IMR-90 (cell line): ENCODE results near the gene IFNA17. TPM values are rescaled to one million over a fixed set of nuclear protein-coding genes. Genes with fewer than 3 reads are reported as not detected.

Experiments
- ATAC-seq: fragments of 200-7000 bp; cut with Tn5 transposase; 2 replicates; pipeline ENCODE4 v1.9.1; 2020; ENCODE audit warnings: low read depth, mild to moderate bottlenecking, moderate library complexity
- BruUV-seq: library from RNA; stranded (reverse); fragments of 400-500 nt; replicated peaks from 2 replicates; lab custom pipeline; 2021; lab: Mats Ljungman, UMichigan
- CTCF ChIA-PET: fragments of 300-600 bp; formaldehyde crosslinking; extraction: SDS; loops from one replicate; lab custom pipeline; 2021; ENCODE audit warnings: antibody characterized with exemption; lab: Yijun Ruan, JAX
- POLR2A ChIA-PET: fragments of 300-600 bp; sonication (Branson Sonifier 250); formaldehyde crosslinking; loops from one replicate; lab custom pipeline; 2022; ENCODE audit warnings: antibody characterized with exemption; ENCODE audit not compliant: unreplicated experiment; lab: Charles Lee
- DNase-seq: peaks from one replicate; pipeline ENCODE4 v3.0.0; 2013
- H2AFZ ChIP-seq: replicated peaks from 2 replicates; pipeline ENCODE3; 2013; ENCODE audit warnings: low read length, mild to moderate bottlenecking; ENCODE audit not compliant: poor library complexity
- H2AK5ac ChIP-seq: 2 replicates; pipeline ENCODE4 v1.6.1; 2013; ENCODE audit warnings: low read depth, low read length, inconsistent platforms
- H2AK9ac ChIP-seq: replicated peaks from 2 replicates; pipeline ENCODE3; 2013; ENCODE audit warnings: mild to moderate bottlenecking, low read depth, low read length, moderate library complexity; ENCODE audit not compliant: poor library complexity
- H2BK120ac ChIP-seq: 2 replicates; pipeline ENCODE4 v1.6.1; 2013; ENCODE audit warnings: low read depth, low read length, inconsistent platforms
- H2BK15ac ChIP-seq: 3 replicates; pipeline ENCODE4 v1.6.1; 2013; ENCODE audit warnings: low read depth, low read length, inconsistent platforms
- H2BK20ac ChIP-seq: 2 replicates; pipeline ENCODE4 v1.6.1; 2013; ENCODE audit warnings: low read depth, mild to moderate bottlenecking, inconsistent platforms, low read length, moderate library complexity
- H2BK5ac ChIP-seq: 2 replicates; pipeline ENCODE4 v1.6.1; 2013; ENCODE audit warnings: mild to moderate bottlenecking, low read depth, low read length, inconsistent platforms; ENCODE audit not compliant: poor library complexity, severe bottlenecking
- H3K14ac ChIP-seq: replicated peaks from 2 replicates; pipeline ENCODE4 v1.6.1; 2013; ENCODE audit warnings: low read depth, low read length, inconsistent platforms
- H3K18ac ChIP-seq: 2 replicates; pipeline ENCODE4 v1.6.1; 2013; ENCODE audit warnings: low read depth, low read length, control low read depth
- H3K23ac ChIP-seq: 2 replicates; pipeline ENCODE4 v1.6.1; 2013; ENCODE audit warnings: low read depth, low read length, inconsistent platforms
- H3K27ac ChIP-seq: 2 replicates; pipeline ENCODE4 v1.5.1; 2013; ENCODE audit warnings: mild to moderate bottlenecking, control low read depth, low read length; ENCODE audit not compliant: insufficient read depth
- H3K27me3 ChIP-seq: 2 replicates; pipeline ENCODE4 v1.6.1; 2013; ENCODE audit warnings: low read length; ENCODE audit not compliant: control insufficient read depth, insufficient read depth
- H3K36me3 ChIP-seq: 2 replicates; pipeline ENCODE4 v1.6.1; 2013; ENCODE audit warnings: low read length, mixed read lengths; ENCODE audit not compliant: control insufficient read depth, insufficient read depth
- H3K4ac ChIP-seq: 2 replicates; pipeline ENCODE4 v1.6.1; 2013; ENCODE audit warnings: low read depth, low read length, inconsistent platforms
- H3K4me1 ChIP-seq: 2 replicates; pipeline ENCODE4 v1.6.1; 2013; ENCODE audit warnings: low read length, mixed read lengths; ENCODE audit not compliant: control insufficient read depth, insufficient read depth
- H3K4me2 ChIP-seq: 2 replicates; pipeline ENCODE4 v1.6.1; 2013; ENCODE audit warnings: low read depth, mild to moderate bottlenecking, control low read depth, low read length, moderate library complexity
- H3K4me3 ChIP-seq: 2 replicates; pipeline ENCODE4 v1.5.1; 2013; ENCODE audit warnings: low read depth, mild to moderate bottlenecking, control low read depth, low read length, moderate library complexity; ENCODE audit not compliant: insufficient read depth
- H3K56ac ChIP-seq: 2 replicates; pipeline ENCODE4 v1.6.1; 2013; ENCODE audit warnings: low read length, inconsistent platforms; ENCODE audit not compliant: insufficient read depth; ENCODE audit errors: extremely low read depth
- H3K79me1 ChIP-seq, 2 experiments: 2 replicates each; pipeline ENCODE4 v1.6.1; 2013; ENCODE audit warnings: low read length in 2 of 2, inconsistent platforms in 1 of 2, low read depth in 1 of 2
- H3K9ac ChIP-seq: 2 replicates; pipeline ENCODE4 v1.6.1; 2013; ENCODE audit warnings: low read depth, low read length, control low read depth
- H3K9me1 ChIP-seq: 2 replicates; pipeline ENCODE4 v1.6.1; 2013; ENCODE audit warnings: low read length, inconsistent platforms; ENCODE audit not compliant: insufficient read depth
- H3K9me3 ChIP-seq: 2 replicates; pipeline ENCODE4 v1.6.1; 2013; ENCODE audit warnings: low read length; ENCODE audit not compliant: control insufficient read depth, insufficient read depth
- H4K20me1 ChIP-seq: 2 replicates; pipeline ENCODE4 v1.6.1; 2013; ENCODE audit warnings: low read length, inconsistent platforms; ENCODE audit not compliant: insufficient read depth
- H4K5ac ChIP-seq: 2 replicates; pipeline ENCODE4 v1.6.1; 2013; ENCODE audit warnings: mild to moderate bottlenecking, low read depth, low read length, control low read depth
- H4K8ac ChIP-seq, 2 experiments: 2 replicates each; pipeline ENCODE4 v1.6.1; 2013; ENCODE audit warnings: low read depth in 2 of 2, low read length in 2 of 2, control low read depth in 1 of 2, inconsistent platforms in 1 of 2
- H4K91ac ChIP-seq: 2 replicates; pipeline ENCODE4 v1.6.1; 2013; ENCODE audit warnings: low read depth, low read length, inconsistent platforms; ENCODE audit not compliant: insufficient read depth
- BHLHE40 ChIP-seq: fragments of 150-350 bp; IDR thresholded peaks from 2 replicates; pipeline ENCODE4 v1.6.1; 2016; ENCODE audit warnings: mild to moderate bottlenecking, low read depth, low read length
- CEBPB ChIP-seq: IDR thresholded peaks from 2 replicates; pipeline ENCODE4 v1.6.1; 2012; ENCODE audit warnings: low read depth, low read length, improper control_type of control experiment
- CHD1 ChIP-seq: IDR thresholded peaks from 2 replicates; pipeline ENCODE4 v1.6.1; 2012; ENCODE audit warnings: low read depth, low read length, improper control_type of control experiment
- FOS ChIP-seq: fragments of 150-350 bp; IDR thresholded peaks from 2 replicates; pipeline ENCODE4 v1.6.1; 2016; ENCODE audit warnings: low read depth, low read length
- MAFK ChIP-seq: IDR thresholded peaks from 2 replicates; pipeline ENCODE4 v1.6.1; 2012; ENCODE audit warnings: low read depth, low read length, improper control_type of control experiment
- MAZ ChIP-seq: IDR thresholded peaks from 2 replicates; pipeline ENCODE4 v1.6.1; 2012; ENCODE audit warnings: low read depth, mild to moderate bottlenecking, low read length, improper control_type of control experiment, moderate library complexity, borderline replicate concordance
- MXI1 ChIP-seq: IDR thresholded peaks from 2 replicates; pipeline ENCODE4 v1.6.1; 2012; ENCODE audit warnings: low read depth, mild to moderate bottlenecking, low read length, moderate library complexity, borderline replicate concordance
- NFE2L2 ChIP-seq: fragments of 150-350 bp; IDR thresholded peaks from 2 replicates; pipeline ENCODE4 v1.6.1; 2016; ENCODE audit warnings: low read depth, mild to moderate bottlenecking, low read length
- POLR2A ChIP-seq: IDR thresholded peaks from 2 replicates; pipeline ENCODE4 v1.6.1; 2012; ENCODE audit warnings: mild to moderate bottlenecking, low read depth, low read length
- RAD21 ChIP-seq: IDR thresholded peaks from 2 replicates; pipeline ENCODE4 v1.6.1; 2012; ENCODE audit warnings: low read length, improper control_type of control experiment
- RCOR1 ChIP-seq: IDR thresholded peaks from 2 replicates; pipeline ENCODE4 v1.6.1; 2012; ENCODE audit warnings: mild to moderate bottlenecking, low read length, improper control_type of control experiment; ENCODE audit not compliant: insufficient replicate concordance
- RFX5 ChIP-seq: IDR thresholded peaks from 2 replicates; pipeline ENCODE4 v1.8.0; 2012; ENCODE audit warnings: low read depth, mild to moderate bottlenecking, low read length, moderate library complexity
- SMC3 ChIP-seq: fragments of 150-350 bp; IDR thresholded peaks from 2 replicates; pipeline ENCODE4 v1.6.1; 2016; ENCODE audit warnings: low read depth, mild to moderate bottlenecking, antibody characterized with exemption, low read length, moderate library complexity
- WGBS, 2 experiments: methylation state at CpG; one replicate each; pipeline versions ENCODE4 v1.1.5 to v1.1.7; 2013; ENCODE audit warnings: missing lambda C conversion rate in 2 of 2; ENCODE audit not compliant: insufficient read length in 1 of 2; ENCODE audit errors: extremely low coverage in 2 of 2; 5-methylcytosine and 5-hydroxymethylcytosine counted together
- dilution Hi-C: fragments of 300-500 bp; cut with HindIII; formaldehyde crosslinking; loops from one replicate; pipeline ENCODE4 v1.14.3; 2018; ENCODE audit warnings: low sequenced_read_pairs; ENCODE audit not compliant: unreplicated experiment
- in situ Hi-C: fragments of 300-500 bp; cut with MboI; formaldehyde crosslinking; loops from 3 replicates; pipeline ENCODE4 v1.14.3; 2019; ENCODE audit warnings: low sequenced_read_pairs, inconsistent platforms, mixed read lengths
- intact Hi-C: fragments of 100-400 bp; cut with micrococcal nuclease; formaldehyde crosslinking; loops from 2 replicates; pipeline ENCODE4 v1.10.0; 2022
- polyA plus RNA-seq, 3 experiments: library from polyadenylated mRNA; depleted of rRNA; stranded (reverse); fragments of >200 nt; gene quantifications; 2 replicates each; pipeline ENCODE4 v1.2.3, GENCODE V29; 2012; ENCODE audit warnings: low replicate concordance in 1 of 3
- total RNA-seq: library from RNA; depleted of rRNA; stranded (reverse); fragments of >200 nt; gene quantifications from 2 replicates; pipeline ENCODE4 v1.2.3, GENCODE V29; 2012
- TF ChIP-seq, protein P1 (sequence below): fragments of 150-350 bp; IDR thresholded peaks from 2 replicates; pipeline ENCODE4 v1.6.1; 2017; ENCODE audit warnings: mild to moderate bottlenecking, antibody characterized with exemption, low read length, low read depth
- TF ChIP-seq, protein P2 (sequence below): conservative IDR thresholded peaks from 2 replicates; pipeline ENCODE4 v1.5.1; 2012; ENCODE audit warnings: mild to moderate bottlenecking, low read depth, low read length, improper control_type of control experiment
- TF ChIP-seq, protein P3 (sequence below): fragments of 150-350 bp; IDR thresholded peaks from 2 replicates; pipeline ENCODE4 v1.6.1; 2016; ENCODE audit warnings: low read depth, mild to moderate bottlenecking, low read length, moderate library complexity, borderline replicate concordance

The IFNA17 gene
- total and polyA plus RNA-seq, 2 of the 4 experiments (the other 2 are of a cell fraction), result not detected

DNA sequence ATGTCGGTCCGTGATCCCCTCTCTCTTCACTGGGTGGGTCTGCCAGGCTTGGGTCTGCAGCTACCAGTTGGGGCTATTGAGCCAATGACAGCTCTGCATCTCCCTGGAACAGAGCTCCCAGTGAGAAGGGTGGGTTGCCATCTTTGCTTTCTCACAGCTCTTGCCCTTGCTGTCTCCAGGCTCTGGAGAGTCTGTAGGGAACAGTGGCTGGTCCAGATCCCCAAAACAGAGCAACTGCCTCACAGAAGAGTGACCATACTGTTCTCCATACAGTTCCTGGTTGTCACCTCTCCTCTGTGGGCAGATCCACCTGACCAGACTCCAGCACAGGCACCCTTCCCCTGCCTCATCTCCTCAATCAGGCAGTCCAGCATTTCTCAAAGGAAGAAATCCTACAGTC is 5.2 kb upstream of the IFNA17 start:
- Histone ChIP-seq H3K36me3 (no peaks in the 10 kb centered on the region), H3K79me1 (no peaks in the 10 kb centered on the region), H2BK15ac (no peak overlapping the region), H3K4ac (no peak overlapping the region), H2AK9ac (no peak overlapping the region), H4K5ac (no peak overlapping the region), H3K23ac (no peak overlapping the region), H2BK5ac (no peak overlapping the region), H2BK20ac (no peak overlapping the region), H3K27ac (no peak overlapping the region), H3K4me3 (no peak overlapping the region), H4K91ac (no peak overlapping the region), H3K4me2 (no peak overlapping the region), H3K14ac (no peak overlapping the region), H4K20me1 (no peaks in the 10 kb centered on the region), H2AFZ (no peak overlapping the region), H3K27me3 (peaks cover 2% of the 10 kb centered on the region; the same call in 1 of the 2 replicates), H3K9me1 (no peaks in the 10 kb centered on the region), H3K9ac (no peak overlapping the region), H2AK5ac (no peak overlapping the region), H2BK120ac (no peak overlapping the region), H3K9me3 (no peaks in the 10 kb centered on the region), H3K56ac (no peak overlapping the region), H3K4me1 (no peaks in the 10 kb centered on the region), H4K8ac (no peak overlapping the region), H3K18ac (no peak overlapping the region)
- ChIA-PET CTCF (no interaction called here), POLR2A (no interaction called here)
- no TSS peak for BruUV-seq
- intact Hi-C loops (no loop called here), dilution Hi-C loops (no loop called here), in situ Hi-C loops (no loop called here)
- DNase-seq, result no peak
- WGBS, 2 experiments, result no CpG with 5 or more reads among the region's 2 CpGs
- ATAC-seq, result no peak
- TF ChIP-seq, protein P1, sequence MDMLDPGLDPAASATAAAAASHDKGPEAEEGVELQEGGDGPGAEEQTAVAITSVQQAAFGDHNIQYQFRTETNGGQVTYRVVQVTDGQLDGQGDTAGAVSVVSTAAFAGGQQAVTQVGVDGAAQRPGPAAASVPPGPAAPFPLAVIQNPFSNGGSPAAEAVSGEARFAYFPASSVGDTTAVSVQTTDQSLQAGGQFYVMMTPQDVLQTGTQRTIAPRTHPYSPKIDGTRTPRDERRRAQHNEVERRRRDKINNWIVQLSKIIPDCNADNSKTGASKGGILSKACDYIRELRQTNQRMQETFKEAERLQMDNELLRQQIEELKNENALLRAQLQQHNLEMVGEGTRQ, result no peak
- TF ChIP-seq SMC3, result no peak
- TF ChIP-seq, protein P2, sequence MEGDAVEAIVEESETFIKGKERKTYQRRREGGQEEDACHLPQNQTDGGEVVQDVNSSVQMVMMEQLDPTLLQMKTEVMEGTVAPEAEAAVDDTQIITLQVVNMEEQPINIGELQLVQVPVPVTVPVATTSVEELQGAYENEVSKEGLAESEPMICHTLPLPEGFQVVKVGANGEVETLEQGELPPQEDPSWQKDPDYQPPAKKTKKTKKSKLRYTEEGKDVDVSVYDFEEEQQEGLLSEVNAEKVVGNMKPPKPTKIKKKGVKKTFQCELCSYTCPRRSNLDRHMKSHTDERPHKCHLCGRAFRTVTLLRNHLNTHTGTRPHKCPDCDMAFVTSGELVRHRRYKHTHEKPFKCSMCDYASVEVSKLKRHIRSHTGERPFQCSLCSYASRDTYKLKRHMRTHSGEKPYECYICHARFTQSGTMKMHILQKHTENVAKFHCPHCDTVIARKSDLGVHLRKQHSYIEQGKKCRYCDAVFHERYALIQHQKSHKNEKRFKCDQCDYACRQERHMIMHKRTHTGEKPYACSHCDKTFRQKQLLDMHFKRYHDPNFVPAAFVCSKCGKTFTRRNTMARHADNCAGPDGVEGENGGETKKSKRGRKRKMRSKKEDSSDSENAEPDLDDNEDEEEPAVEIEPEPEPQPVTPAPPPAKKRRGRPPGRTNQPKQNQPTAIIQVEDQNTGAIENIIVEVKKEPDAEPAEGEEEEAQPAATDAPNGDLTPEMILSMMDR, result no peak
- no peak for TF ChIP-seq CEBPB
- TF ChIP-seq MXI1, result no peak
- no peak for TF ChIP-seq POLR2A
- no peak for TF ChIP-seq NFE2L2
- no peak for TF ChIP-seq RFX5
- no peak for TF ChIP-seq MAFK
- no peak for TF ChIP-seq BHLHE40
- no peak for TF ChIP-seq RAD21
- TF ChIP-seq MAZ, result no peak
- no peak for TF ChIP-seq CHD1
- no peak for TF ChIP-seq FOS
- TF ChIP-seq RCOR1, result no peak
- TF ChIP-seq, protein P3, sequence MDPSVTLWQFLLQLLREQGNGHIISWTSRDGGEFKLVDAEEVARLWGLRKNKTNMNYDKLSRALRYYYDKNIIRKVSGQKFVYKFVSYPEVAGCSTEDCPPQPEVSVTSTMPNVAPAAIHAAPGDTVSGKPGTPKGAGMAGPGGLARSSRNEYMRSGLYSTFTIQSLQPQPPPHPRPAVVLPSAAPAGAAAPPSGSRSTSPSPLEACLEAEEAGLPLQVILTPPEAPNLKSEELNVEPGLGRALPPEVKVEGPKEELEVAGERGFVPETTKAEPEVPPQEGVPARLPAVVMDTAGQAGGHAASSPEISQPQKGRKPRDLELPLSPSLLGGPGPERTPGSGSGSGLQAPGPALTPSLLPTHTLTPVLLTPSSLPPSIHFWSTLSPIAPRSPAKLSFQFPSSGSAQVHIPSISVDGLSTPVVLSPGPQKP, result no peak
